HG03039 (cell line): ENCODE data around the gene CCDC92.

ENCODE experiments used
- ATAC-seq: cut with Tn5 transposase; IDR thresholded peaks from one replicate; pipeline ENCODE4 v1.9.1; 2021; ENCODE audit warnings: mild to moderate bottlenecking, moderate library complexity; ENCODE audit not compliant: unreplicated experiment

Gene CCDC92

DNA sequence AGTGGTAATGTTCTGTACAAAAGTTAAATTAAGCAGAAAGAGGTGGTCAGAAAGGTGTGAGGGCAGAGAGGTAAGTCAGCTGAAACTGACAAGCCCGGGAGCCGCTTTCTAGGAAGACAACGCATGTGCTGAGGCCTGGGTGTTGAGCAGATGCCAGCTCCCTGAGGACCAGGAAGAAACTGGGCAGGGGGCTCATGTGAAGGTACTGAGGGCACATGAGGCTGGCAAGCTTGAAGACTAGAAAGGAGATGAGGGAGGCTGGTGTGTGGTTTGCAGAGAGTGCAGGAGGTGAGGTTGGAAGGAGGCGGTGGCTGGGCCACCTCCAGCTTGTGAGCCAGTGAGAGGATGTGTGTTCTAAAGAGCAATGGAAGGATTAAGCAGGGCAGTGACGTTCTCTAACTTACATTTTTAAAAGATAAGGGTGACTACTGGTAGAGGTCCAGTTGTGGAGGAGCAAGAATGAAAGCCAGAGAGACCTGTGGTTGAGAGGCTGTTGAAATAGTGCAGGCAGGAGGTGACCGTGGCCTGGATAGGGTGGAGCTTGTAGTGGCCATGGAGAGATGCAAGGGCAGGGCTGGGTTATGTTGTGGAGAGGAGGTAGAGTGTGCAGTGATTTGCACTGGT is 29.5 kb upstream of the CCDC92 start:
- ATAC-seq: no peak

DNA sequence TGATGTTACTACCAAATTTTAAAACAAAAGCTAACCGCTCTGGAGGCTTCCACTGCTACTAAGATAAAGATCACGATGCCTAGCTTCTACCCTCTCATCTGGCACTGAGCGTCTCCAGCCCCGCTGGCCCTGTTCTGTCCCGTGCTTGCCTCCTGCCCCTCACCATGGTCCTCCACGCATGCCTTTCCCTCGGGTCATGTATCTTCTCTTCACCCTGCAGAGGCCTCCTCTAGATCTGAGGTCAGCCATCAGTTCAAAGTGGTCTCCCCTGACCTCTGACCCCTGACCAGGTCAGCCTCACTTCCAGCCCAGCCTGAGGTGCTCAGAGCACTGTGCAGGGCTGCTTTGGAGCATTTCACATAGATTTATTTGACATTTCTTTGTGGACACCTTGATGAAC is 28.7 kb upstream of the CCDC92 start:
- ATAC-seq: no peak

DNA sequence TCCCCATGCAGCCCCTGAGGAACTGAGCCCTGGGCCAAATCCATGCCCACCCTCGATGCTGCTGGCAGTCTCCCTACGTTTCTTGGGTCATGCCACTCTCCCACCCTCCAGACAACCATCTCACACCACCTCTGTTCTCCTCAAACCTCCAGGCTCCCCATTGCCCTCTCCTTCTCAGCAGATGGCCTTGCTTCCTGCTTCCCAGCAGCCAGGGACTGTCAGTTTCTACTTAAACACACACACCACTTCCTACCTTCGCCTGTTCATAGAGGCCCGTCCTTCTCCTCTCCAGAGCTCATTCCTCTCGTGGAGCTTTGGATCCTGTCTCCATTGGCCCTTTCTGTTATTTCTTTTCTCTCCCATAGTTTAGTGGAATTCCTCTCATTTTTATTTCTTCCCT is 27.5 kb upstream of the CCDC92 start:
- ATAC-seq: no peak

DNA sequence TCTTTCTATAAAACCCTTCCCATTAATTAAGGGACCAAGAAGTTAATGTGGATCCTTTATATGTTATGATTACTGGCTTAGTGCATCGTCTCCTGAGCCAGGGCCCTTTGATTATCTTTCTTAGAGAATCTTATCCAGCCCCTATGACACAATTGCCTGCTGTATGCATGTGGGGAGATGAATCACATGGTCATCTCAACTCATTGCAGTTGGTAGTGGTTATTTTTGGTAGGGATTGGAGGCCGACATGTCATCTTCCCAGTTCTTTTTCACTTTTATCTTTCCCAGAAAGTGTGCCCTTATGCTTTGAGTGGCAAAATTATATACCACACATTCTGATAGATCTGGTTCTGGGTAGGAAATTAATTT is 26.3 kb upstream of the CCDC92 start:
- no peak for ATAC-seq

DNA sequence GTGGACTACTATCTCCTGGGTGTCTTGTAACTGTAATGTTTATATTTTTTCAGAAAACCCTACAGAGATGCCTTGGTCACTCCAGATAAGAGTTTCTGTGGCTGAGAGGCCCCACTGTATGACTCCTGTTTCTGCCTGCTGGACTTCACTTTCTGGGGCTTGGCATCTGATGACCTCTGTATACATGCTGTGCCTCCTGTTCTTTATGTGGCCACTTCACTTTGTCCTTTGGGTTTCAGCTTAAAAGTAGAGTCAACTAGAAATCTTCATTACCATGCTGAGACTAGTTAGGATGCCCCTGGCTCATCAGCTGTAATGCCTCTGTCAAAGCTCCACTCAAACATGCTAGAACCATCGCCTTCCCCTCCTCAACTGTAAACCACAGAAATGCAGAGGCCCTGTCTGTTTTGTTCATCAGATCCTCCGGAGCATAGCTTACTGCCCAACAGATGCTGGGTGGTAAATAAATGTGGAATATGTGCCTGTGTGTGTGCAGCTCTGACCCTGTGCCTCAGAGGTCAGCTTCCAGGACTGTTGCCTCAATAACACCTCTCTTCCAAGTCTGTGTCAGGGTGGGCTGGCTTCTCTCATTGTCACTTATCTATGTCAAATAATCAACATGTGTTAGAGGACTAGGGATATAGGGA is 25.8 kb upstream of the CCDC92 start:
- no peak for ATAC-seq

DNA sequence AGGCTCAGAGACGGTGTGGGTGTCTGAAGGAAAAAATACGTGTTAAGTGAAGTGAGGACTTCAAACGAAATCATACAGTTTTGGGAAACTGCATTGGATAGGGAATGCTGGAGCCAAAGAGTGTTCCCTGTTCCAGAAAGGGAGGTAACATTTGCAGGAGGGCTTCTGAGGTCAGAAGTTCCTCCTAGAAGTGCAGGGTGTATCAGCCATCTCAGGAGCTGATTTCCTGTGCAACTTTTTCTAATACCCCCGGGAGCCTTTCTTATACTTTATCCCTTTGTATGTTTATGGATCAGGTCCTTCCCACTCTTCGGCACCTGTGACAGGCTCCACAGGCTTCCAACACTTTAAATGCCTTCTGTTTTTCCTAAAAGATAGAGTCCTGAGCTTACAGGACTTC is 25.3 kb upstream of the CCDC92 start:
- no peak for ATAC-seq

DNA sequence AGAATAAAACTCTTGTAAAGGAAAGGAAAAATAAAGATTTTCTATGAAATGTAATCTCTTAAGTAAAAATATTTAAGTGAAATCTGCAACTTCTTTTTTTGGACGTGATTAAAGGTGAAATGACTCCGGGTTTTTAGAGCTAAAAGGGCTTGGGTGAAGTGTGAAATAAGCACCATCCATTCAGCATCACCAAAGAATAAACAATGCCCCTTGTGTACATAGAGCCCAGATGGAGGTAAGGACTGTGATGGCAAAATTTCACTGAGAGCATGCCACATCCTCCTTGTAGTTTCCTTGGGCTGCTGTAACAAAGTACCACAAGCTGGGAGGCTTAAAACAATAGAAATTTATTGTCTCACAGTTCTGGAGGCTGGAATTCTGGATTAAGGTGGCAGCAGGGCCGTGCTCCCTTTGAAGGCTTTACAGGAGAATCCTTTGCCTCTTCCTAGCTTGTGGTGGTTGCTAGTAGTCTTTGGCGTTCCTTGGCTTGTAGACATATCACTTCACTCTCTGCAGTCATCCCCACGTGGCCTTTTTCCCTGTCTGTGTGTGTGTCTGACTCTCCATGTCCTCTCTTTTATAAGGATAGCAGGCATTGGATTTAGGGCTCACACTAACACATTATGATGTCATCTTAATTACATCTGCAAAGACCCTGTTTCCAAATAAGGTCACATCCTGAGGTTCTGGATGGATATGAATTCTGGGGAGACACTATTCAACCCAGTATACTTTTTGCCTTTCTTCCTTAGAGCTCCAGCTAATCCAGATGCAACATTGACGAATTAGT is 24.6 kb upstream of the CCDC92 start:
- ATAC-seq: no peak

DNA sequence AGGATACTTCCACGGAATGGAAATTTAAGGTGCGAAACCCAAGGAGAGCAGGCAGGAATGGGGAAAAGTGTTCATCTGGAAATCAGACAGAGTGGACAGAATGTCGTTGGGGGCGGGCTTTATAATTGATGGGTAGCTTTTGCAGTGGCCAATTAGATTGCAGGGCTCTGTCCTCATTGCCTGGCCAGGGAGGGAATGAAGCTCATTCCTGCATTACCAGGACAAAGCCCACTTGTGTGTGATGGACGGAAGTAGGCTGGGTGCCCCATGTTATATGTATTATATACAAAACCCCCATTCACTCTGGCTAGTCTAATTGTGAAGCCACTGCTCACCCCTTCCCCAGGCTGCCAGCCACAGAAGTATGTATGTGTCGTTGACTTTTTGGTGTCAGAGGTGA is 23.9 kb upstream of the CCDC92 start:
- ATAC-seq: no peak

DNA sequence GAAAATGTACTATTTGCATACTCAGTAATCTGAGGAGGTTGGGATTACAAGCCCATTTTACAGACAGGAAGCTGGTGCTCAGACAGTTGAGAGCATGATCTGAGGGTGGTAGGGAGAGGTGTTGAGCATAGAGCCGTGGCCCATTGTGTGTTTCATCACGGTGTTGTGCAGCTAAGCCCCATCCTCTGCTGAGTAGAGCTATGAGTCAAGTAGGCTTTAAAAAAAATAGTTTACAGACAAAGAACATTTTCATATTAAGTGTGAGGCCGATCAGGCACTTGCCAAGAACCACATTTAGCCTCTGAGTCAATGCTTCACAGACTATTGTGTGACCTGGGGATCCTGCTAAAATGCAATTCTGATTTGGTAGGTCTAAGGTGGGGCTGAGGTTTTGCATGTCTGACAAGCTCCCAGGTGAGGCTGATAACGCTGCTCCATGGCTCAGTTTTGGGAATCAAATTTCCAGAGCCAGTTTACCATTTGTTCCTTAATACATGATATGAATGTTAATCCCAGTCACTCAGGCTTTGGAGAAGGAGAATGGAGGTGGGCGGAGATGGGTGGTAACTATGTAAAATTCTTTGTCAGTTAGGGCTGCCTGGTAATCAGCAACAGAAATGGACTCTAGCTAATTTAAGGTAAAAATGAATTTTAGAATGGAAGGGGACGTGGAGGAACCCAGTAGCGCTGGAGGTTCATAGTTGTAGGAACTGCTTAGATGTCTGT is 22.6 kb upstream of the CCDC92 start:
- ATAC-seq: no peak

DNA sequence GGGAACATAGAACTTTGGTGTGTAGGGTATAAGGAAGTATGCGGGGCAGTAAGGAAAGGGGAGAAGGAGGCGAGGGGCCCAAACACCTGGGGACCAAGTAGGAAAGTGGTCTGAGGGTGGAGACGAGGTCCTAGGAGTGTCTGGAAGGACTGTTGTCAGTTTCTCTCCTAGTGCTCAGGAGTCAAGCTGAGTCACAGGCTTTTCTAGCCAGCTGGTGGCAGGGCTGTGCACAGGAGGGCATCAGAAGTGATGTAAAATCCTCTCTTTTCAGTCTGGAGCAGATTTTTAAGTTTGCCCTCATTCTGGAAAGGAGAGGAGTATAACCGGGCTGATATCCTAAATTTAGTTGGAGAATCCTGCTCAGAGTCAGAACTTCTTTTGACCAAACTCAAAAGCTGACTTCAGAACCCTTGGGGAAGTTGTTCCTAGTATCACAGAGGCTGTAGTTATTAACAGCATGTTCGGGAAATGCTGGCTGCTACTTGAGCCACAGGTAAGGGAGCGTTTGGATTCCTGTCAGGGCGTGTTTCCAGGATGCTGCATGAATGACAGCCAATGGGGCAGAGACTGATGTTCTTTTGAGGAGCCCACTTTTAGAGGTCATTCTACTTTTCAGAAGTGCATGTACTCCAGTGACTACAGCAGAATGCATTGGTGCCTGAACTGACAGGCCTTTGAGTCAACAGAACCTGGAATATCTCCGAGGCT is 19.6 kb upstream of the CCDC92 start:
- no peak for ATAC-seq

DNA sequence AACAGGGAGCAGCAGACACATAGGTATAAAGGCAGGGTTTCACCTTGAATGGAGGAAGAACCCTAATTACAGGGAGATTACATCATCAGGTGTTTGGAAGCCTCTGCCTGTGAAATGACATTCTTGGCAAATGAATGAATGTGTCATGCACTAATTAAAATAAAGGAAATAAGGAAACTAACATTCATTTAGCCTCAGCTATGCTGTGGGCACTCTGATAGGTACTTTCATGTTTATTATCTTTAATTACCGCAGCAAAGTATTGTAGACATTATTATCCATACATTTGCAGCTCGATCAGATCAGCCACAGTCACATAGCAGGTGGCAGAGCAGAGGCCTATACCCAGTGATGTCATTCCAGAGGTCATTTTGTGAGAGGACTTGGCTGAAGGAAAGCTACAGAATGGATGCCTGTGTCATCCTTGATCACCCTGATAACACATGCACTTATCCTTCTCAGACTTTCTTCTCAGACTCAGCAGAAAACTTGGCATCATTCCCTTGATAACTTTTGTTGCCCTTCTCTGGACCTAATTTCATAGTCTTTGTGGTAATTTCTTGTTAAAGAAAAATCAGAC is 18.8 kb upstream of the CCDC92 start:
- ATAC-seq: no peak

DNA sequence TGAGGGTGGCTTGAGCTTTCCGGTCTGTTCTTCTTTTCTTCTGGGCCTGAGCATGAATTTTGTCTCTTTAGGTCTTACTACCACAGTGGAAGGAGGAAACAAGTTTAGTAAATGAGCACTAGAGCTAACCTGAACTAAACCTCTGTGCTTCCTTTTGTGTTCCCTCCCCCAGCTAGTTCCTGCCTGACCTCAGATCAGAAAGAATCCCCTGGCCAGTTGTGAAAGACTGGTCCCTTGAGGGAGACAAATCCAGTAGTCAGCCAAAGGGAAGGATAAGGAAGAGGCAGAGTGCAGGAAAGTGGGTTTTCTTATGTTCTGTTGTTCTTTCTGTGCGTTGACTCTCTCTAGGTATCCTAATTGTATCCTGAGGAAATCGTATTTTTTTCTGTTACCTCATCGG is 17.9 kb upstream of the CCDC92 start:
- no peak for ATAC-seq

DNA sequence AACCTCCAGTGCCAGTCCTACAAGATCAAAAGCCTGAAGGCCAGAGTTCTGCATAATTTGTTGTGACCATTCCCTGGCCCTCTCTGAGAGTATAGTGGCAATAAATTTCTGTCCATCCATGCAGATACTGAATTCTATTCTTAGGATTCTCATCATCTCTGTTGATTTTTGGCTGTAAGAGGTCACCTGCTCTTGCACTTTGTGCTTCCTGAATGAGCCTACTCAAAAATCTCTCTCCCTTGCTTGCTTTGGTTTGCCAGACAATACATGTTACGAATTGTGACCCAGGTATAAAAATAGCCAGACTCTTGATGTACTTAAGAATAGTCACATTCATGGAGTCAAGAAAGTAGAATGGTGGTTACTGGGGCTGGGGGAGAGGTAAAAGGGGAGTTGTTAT is 17.1 kb upstream of the CCDC92 start:
- no peak for ATAC-seq

DNA sequence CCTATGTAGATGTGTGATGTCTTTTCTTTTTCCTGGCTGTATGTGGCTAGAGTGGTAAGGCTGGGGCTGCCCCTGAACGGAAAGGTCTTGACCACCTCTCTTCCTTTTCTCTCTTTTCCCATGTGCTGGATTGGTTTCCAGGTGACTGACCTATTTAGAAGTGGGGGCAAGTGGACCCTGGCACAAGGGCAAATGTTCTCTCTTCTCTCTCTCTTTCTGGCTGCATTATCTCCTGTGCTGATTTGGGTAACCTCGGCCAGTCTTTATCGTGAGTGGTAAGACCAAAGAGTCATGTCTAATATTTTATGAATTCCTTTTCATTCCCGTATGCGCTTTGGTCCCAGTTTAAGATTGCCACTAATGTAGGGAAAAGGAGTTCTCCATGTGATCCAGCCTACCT is 16.5 kb upstream of the CCDC92 start:
- ATAC-seq: no peak

DNA sequence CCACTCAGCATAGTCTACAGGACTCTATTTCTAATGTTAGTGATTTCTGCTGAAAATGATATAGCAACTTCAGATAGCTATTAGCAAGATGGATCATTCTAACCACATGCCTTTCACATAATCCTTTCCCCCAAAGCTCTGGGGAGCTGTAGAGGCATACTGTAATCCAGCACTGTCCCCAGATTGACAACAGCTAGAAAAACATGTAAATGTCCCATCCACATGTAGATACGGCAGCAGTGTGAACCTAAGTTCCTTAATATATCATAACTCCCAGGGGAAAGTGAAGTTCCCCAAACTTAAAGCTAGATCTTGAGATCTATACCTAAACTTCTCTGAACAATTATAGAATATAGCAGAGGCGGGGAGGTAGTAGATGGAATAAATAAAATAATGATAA is 14.4 kb upstream of the CCDC92 start:
- ATAC-seq: no peak

DNA sequence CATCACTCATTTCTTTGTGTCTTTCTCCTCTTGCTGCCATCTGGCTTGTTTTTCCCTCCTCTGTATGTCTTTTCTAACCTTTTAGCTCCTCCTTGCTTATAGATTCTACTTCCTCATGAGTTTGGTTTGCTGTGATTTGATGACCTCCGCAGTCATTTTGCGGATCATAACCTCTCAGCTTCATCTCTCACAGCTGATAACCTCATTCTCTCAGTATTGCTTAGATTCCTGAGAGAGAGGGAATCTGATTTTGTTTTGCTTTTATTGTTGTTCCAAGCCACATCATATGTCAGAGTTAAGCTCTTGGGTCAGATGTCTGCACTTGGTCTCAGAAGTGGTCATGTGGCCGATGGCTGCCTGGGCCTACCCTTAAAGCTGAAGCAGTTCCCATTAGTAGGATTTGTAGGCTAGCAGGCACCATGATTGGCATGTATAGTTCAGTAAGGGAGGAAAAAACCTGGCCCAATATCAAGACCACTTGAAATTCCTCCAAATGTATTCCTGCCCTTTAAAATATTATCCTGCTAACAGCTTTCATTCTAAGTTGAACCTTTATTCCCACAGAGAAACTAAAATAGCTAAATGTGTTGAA is 13.8 kb upstream of the CCDC92 start:
- no peak for ATAC-seq

DNA sequence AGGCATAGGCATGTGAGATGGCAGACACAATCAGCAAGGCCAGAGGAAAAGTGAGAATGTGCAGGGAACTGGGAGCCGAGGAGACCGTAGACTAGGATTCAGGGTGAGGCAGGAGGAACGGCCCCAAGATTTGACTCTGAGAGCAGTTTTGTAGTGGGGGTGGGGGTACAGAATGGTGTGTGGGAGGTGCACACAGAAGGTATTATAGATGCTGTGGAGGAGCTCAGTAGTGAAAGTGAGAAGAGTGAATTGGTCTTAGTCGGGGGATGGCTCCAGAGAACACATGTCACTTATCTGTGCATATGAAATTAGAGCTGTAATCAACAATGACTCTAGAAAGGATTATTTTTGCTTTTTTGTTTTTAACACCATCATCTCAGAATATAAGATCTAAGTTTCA is 12.3 kb upstream of the CCDC92 start:
- no peak for ATAC-seq

DNA sequence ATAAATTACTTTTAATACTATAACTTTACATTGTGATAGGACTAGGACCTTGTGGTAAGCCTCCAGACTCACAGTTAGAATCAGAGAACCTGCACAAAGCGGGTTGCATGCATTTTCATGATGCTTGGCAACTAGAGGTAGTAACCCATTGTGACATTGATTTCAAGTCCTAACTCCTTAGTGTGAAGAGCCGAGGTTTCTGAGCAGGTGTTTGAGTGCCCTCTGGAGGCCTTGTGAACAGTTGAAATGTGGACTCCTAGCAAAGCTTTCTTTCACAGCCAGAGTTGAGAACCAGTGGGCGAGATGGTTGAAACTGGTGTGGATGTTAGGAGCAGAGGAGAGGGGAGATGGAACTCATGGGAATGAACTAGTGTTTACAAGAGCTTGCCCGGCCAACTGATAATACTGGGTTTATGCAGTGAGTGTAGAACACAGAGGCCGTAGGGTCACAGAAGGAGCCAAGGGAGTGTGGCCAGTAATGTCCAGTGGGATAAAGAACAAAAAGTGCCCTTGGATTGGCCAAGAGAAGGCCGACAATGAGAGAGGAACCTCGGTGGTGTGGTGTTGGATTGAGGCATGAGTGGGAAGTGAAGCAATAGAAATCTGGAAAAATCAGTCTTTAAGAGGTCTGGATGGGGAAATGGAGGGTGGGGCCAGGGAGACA is 11.3 kb upstream of the CCDC92 start:
- ATAC-seq: no peak

DNA sequence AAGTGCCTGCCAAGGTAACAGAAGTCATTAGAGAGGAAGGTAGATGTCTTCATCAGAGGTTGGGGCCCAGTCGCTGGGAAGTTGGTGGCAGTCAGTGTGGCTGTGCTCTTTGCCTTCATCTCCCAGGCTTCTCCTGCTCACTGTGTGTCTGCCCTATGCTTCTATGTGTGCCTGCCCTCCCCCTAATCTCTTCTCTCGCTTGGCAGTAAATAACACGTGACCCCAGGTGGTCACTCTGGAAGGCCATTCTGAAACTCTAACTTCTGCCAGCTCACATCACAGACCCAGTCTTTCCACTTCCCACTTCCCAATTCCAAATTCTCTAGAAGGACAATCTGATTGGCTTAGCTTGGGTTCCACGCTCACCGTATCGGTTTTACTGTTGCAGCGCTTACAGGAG is 9.6 kb upstream of the CCDC92 start:
- no peak for ATAC-seq

DNA sequence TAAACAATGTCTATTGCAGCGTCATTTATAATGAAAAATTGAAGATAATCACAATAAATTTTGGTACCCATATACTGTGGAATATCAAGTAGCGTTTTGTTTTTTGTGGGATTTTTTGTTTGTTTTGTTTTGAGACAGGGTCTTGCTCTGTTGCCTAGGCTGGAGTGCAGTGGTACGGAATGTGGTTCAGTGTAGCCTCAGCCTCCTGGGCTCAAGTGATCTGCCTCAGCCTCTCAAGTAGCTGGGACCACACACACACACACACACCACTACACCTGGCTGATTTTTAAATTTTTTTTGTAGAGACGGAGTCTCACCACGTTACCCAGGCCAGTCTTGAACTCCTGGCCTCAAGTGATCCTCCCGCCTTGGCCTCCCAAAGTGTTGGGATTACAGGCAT is 6.9 kb upstream of the CCDC92 start:
- ATAC-seq: no peak
